GM12878 (cell line): ENCODE measurements around the gene ATP2B1. TPM values are rescaled to one million over a fixed set of nuclear protein-coding genes. Genes with fewer than 3 reads are reported as not detected.

Experiments
- BHLHE40 ChIP-seq, 2 experiments: fragments of 450-650 bp in 1 of 2; IDR thresholded peaks; 2 replicates each; pipeline ENCODE4 v1.6.1; 2011 to 2017; ENCODE audit warnings: low read depth in 2 of 2, borderline replicate concordance in 1 of 2, improper control_type of control experiment in 1 of 2, low read length in 1 of 2, mild to moderate bottlenecking in 1 of 2
- BRCA1 ChIP-seq: IDR thresholded peaks from 2 replicates; pipeline ENCODE4 v1.6.1; 2011; ENCODE audit warnings: low read depth, low read length, improper control_type of control experiment
- CBFB ChIP-seq: IDR thresholded peaks from 2 replicates; pipeline ENCODE4 v1.6.1; 2016; ENCODE audit warnings: antibody characterized with exemption, low read depth
- EGR1 ChIP-seq, 2 experiments: IDR thresholded peaks; 1 replicate in 1 of 2; 2 replicates in 1 of 2; pipeline ENCODE4 v1.6.1; 2011 to 2012; ENCODE audit warnings: low read depth in 2 of 2, low read length in 2 of 2, borderline replicate concordance in 1 of 2, mild to moderate bottlenecking in 1 of 2, moderate library complexity in 1 of 2
- HDGF ChIP-seq: fragments of 450-650 bp; IDR thresholded peaks from 2 replicates; pipeline ENCODE4 v1.6.1; 2016; ENCODE audit warnings: antibody characterized with exemption
- IKZF2 ChIP-seq, 2 experiments: fragments of 450-650 bp; IDR thresholded peaks; 2 replicates each; pipeline ENCODE4 v1.6.1; 2017; ENCODE audit warnings: mild to moderate bottlenecking in 2 of 2, moderate library complexity in 2 of 2
- MEF2A ChIP-seq: IDR thresholded peaks from 2 replicates; pipeline ENCODE4 v1.6.1; 2011; ENCODE audit warnings: low read depth, mild to moderate bottlenecking, low read length, moderate library complexity; ENCODE audit not compliant: insufficient read depth
- MYC ChIP-seq: IDR thresholded peaks from 2 replicates; pipeline ENCODE4 v1.6.1; 2011; ENCODE audit warnings: mild to moderate bottlenecking, low read length, moderate library complexity, inconsistent platforms; ENCODE audit not compliant: insufficient read depth, insufficient replicate concordance, insufficient read length, severe bottlenecking
- POLR2A ChIP-seq: IDR thresholded peaks from 2 replicates; pipeline ENCODE4 v1.6.1; 2011; ENCODE audit warnings: low read depth, mild to moderate bottlenecking, low read length
- PRDM15 ChIP-seq: fragments of 450-650 bp; formaldehyde crosslinking; IDR thresholded peaks from 2 replicates; pipeline ENCODE4 v1.4.0; 2020; ENCODE audit warnings: mild to moderate bottlenecking, moderate library complexity
- RAD51 ChIP-seq: fragments of 450-650 bp; IDR thresholded peaks from 2 replicates; pipeline ENCODE4 v1.6.1; 2016; ENCODE audit warnings: moderate library complexity, mild to moderate bottlenecking, inconsistent platforms
- RFX5 ChIP-seq: IDR thresholded peaks from 2 replicates; pipeline ENCODE4 v1.6.1; 2011; ENCODE audit warnings: low read depth, low read length, improper control_type of control experiment
- SMAD5 ChIP-seq: IDR thresholded peaks from 2 replicates; pipeline ENCODE4 v1.6.1; 2016; ENCODE audit warnings: antibody characterized with exemption, low read depth
- TARDBP ChIP-seq: IDR thresholded peaks from 2 replicates; pipeline ENCODE4 v1.6.1; 2016; ENCODE audit warnings: borderline replicate concordance
- ZNF217 ChIP-seq: fragments of 450-650 bp; IDR thresholded peaks from 2 replicates; pipeline ENCODE4 v1.6.1; 2017; ENCODE audit warnings: antibody characterized with exemption, mild to moderate bottlenecking
- polyA plus RNA-seq, 11 experiments: library from polyadenylated mRNA; depleted of rRNA in 4 of 11; unstranded in 6 of 11; stranded (reverse) in 5 of 11; fragments of >200 nt; fragmentation: Nextera tagmentation in 4 of 11; fragmentation: Illumina TruSeq in 1 of 11; extraction: Ambion mirVana in 4 of 11; extraction: Trizol in 1 of 11; gene quantifications; 1 replicate in 1 of 11; 2 replicates in 10 of 11; pipeline versions ENCODE4 v1.2.1 to v1.2.3, GENCODE V29; 2011 to 2016; ENCODE audit warnings: inconsistent platforms in 2 of 11, missing spikeins in 2 of 11, low read depth in 1 of 11
- total RNA-seq, 4 experiments: library from RNA; depleted of rRNA in 3 of 4; stranded (reverse); fragments of >200 nt in 3 of 4; fragmentation: Illumina TruSeq in 1 of 4; extraction: Trizol in 1 of 4; gene quantifications; 2 replicates each; pipeline versions ENCODE4 v1.2.1 to v1.2.3, GENCODE V29; 2013 to 2021
- TF ChIP-seq, protein P1 (sequence below): IDR thresholded peaks from 2 replicates; pipeline ENCODE4 v1.6.1; 2011; ENCODE audit warnings: borderline replicate concordance, low read depth, mild to moderate bottlenecking, moderate library complexity, low read length; ENCODE audit not compliant: insufficient read depth, poor library complexity, severe bottlenecking
- TF ChIP-seq, protein P2 (sequence below): fragments of 150-350 bp; IDR thresholded peaks from 2 replicates; pipeline ENCODE4 v1.6.1; 2014; ENCODE audit warnings: mild to moderate bottlenecking, low read depth, low read length
- TF ChIP-seq, protein P3 (sequence below): fragments of 450-650 bp; IDR thresholded peaks from 2 replicates; pipeline ENCODE4 v1.6.1; 2017; ENCODE audit warnings: mild to moderate bottlenecking
- TF ChIP-seq, protein P4 (sequence below): fragments of 450-650 bp; IDR thresholded peaks from 2 replicates; pipeline ENCODE4 v1.6.1; 2016; ENCODE audit warnings: mild to moderate bottlenecking

ATP2B1 gene
- total and polyA plus RNA-seq, 10 of the 15 experiments (the other 5 are each of a cell fraction or from before 2014, with no cell fraction given), result 15.9 to 67.8 (median 48.5) TPM

GRCh38 chr12:89709157-89709994 is 738 bp upstream of the ATP2B1 start (continued):
- TF ChIP-seq, protein P1, sequence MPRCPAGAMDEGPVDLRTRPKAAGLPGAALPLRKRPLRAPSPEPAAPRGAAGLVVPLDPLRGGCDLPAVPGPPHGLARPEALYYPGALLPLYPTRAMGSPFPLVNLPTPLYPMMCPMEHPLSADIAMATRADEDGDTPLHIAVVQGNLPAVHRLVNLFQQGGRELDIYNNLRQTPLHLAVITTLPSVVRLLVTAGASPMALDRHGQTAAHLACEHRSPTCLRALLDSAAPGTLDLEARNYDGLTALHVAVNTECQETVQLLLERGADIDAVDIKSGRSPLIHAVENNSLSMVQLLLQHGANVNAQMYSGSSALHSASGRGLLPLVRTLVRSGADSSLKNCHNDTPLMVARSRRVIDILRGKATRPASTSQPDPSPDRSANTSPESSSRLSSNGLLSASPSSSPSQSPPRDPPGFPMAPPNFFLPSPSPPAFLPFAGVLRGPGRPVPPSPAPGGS, result peak; percentile 16
- no peak; the same call in 1 of the 2 replicates for TF ChIP-seq CBFB
- TF ChIP-seq, protein P2, sequence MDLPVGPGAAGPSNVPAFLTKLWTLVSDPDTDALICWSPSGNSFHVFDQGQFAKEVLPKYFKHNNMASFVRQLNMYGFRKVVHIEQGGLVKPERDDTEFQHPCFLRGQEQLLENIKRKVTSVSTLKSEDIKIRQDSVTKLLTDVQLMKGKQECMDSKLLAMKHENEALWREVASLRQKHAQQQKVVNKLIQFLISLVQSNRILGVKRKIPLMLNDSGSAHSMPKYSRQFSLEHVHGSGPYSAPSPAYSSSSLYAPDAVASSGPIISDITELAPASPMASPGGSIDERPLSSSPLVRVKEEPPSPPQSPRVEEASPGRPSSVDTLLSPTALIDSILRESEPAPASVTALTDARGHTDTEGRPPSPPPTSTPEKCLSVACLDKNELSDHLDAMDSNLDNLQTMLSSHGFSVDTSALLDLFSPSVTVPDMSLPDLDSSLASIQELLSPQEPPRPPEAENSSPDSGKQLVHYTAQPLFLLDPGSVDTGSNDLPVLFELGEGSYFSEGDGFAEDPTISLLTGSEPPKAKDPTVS, result no peak
- peak; percentile 59 for TF ChIP-seq RAD51
- TF ChIP-seq SMAD5, result peak; percentile 66; the same call in 1 of the 2 replicates
- peak in 1 of 2 experiments; percentile 98; a peak in 3 of 4 replicates for TF ChIP-seq BHLHE40 (IDR thresholded peaks at IDR 0.05; ENCODE audit: borderline replicate concordance in 1 of 2, low read depth in 2 of 2, low read length in 1 of 2)
- peak; percentile 98 for TF ChIP-seq HDGF
- TF ChIP-seq, protein P3, sequence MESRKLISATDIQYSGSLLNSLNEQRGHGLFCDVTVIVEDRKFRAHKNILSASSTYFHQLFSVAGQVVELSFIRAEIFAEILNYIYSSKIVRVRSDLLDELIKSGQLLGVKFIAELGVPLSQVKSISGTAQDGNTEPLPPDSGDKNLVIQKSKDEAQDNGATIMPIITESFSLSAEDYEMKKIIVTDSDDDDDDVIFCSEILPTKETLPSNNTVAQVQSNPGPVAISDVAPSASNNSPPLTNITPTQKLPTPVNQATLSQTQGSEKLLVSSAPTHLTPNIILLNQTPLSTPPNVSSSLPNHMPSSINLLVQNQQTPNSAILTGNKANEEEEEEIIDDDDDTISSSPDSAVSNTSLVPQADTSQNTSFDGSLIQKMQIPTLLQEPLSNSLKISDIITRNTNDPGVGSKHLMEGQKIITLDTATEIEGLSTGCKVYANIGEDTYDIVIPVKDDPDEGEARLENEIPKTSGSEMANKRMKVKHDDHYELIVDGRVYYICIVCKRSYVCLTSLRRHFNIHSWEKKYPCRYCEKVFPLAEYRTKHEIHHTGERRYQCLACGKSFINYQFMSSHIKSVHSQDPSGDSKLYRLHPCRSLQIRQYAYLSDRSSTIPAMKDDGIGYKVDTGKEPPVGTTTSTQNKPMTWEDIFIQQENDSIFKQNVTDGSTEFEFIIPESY, result no peak
- peak in 1 of 2 experiments; percentile 65; a peak in 3 of 4 replicates for TF ChIP-seq IKZF2 (IDR thresholded peaks at IDR 0.05)
- peak; percentile 90 for TF ChIP-seq PRDM15 (CRISPR knock-in tag)
- TF ChIP-seq MEF2A, result no peak; the same call in none of the 2 replicates
- TF ChIP-seq BRCA1, result no peak
- TF ChIP-seq TARDBP, result peak; percentile 53; the same call in 1 of the 2 replicates
- TF ChIP-seq MYC, result peak; percentile 67
- peak; percentile 78; the same call in 1 of the 2 replicates for TF ChIP-seq RFX5
- TF ChIP-seq EGR1 (IDR thresholded peaks at IDR 0.05; ENCODE audit: borderline replicate concordance in 1 of 2, low read depth in 2 of 2, low read length in 2 of 2), result peak; percentile 2 to 91; a peak in 2 of 3 replicates
- TF ChIP-seq ZNF217, result 0 out of 2 replicates have a peak, but pooled peaks have one; percentile 65
- TF ChIP-seq POLR2A, result peak; percentile 96
- TF ChIP-seq, protein P4, sequence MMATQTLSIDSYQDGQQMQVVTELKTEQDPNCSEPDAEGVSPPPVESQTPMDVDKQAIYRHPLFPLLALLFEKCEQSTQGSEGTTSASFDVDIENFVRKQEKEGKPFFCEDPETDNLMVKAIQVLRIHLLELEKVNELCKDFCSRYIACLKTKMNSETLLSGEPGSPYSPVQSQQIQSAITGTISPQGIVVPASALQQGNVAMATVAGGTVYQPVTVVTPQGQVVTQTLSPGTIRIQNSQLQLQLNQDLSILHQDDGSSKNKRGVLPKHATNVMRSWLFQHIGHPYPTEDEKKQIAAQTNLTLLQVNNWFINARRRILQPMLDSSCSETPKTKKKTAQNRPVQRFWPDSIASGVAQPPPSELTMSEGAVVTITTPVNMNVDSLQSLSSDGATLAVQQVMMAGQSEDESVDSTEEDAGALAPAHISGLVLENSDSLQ, result peak; percentile 92
